HEK293 (cell line): ENCODE data around the gene PRRT1.

Source experiments
- KLF10 ChIP-seq: fragments of 450-650 bp; IDR thresholded peaks from 2 replicates; pipeline ENCODE4 v1.5.1; 2018; ENCODE audit warnings: missing biosample characterization, mild to moderate bottlenecking, missing genetic modification characterization
- KLF8 ChIP-seq: fragments of 450-650 bp; formaldehyde crosslinking; IDR thresholded peaks from 2 replicates; pipeline ENCODE4 v1.5.1; 2016; ENCODE audit warnings: missing biosample characterization, missing genetic modification characterization
- KLF9 ChIP-seq: fragments of 450-650 bp; formaldehyde crosslinking; IDR thresholded peaks from 2 replicates; pipeline ENCODE4 v1.5.1; 2016; ENCODE audit warnings: missing biosample characterization, missing genetic modification characterization, low read depth
- MYNN ChIP-seq: fragments of 450-650 bp; formaldehyde crosslinking; IDR thresholded peaks from 2 replicates; pipeline ENCODE4 v1.5.1; 2016; ENCODE audit warnings: missing biosample characterization, missing genetic modification characterization, borderline replicate concordance
- PATZ1 ChIP-seq: fragments of 450-650 bp; formaldehyde crosslinking; IDR thresholded peaks from 2 replicates; pipeline ENCODE4 v1.5.1; 2016; ENCODE audit warnings: missing biosample characterization, missing genetic modification characterization
- SETDB1 ChIP-seq: IDR thresholded peaks from one replicate; pipeline ENCODE4 v1.6.1; 2017; ENCODE audit warnings: mild to moderate bottlenecking, low read length, moderate library complexity, mixed read lengths; ENCODE audit not compliant: insufficient read length
- TCF7L2 ChIP-seq: IDR thresholded peaks from 2 replicates; pipeline ENCODE4 v1.6.1; 2011; ENCODE audit warnings: low read depth, mild to moderate bottlenecking, inconsistent platforms, low read length, moderate library complexity, borderline replicate concordance
- WT1 ChIP-seq: fragments of 450-650 bp; formaldehyde crosslinking; IDR thresholded peaks from 2 replicates; pipeline ENCODE4 v1.5.1; 2016; ENCODE audit warnings: missing biosample characterization, missing genetic modification characterization
- ZFP69B ChIP-seq: fragments of 450-650 bp; formaldehyde crosslinking; IDR thresholded peaks from 2 replicates; pipeline ENCODE4 v1.5.1; 2016; ENCODE audit warnings: missing biosample characterization, missing genetic modification characterization
- ZNF174 ChIP-seq: fragments of 450-650 bp; formaldehyde crosslinking; IDR thresholded peaks from 2 replicates; pipeline ENCODE4 v1.5.0; 2017; ENCODE audit warnings: missing biosample characterization, mild to moderate bottlenecking, missing genetic modification characterization
- ZNF2 ChIP-seq: fragments of 450-650 bp; formaldehyde crosslinking; IDR thresholded peaks from 2 replicates; pipeline ENCODE4 v1.5.1; 2016; ENCODE audit warnings: missing biosample characterization, missing genetic modification characterization
- ZNF202 ChIP-seq: fragments of 450-650 bp; formaldehyde crosslinking; IDR thresholded peaks from 2 replicates; pipeline ENCODE4 v1.5.1; 2016; ENCODE audit warnings: missing biosample characterization, missing genetic modification characterization, borderline replicate concordance
- ZNF24 ChIP-seq: fragments of 450-650 bp; formaldehyde crosslinking; IDR thresholded peaks from 2 replicates; pipeline ENCODE4 v1.5.1; 2016; ENCODE audit warnings: missing biosample characterization, missing genetic modification characterization
- ZNF274 ChIP-seq, 2 experiments: fragments of 200-500 bp in 1 of 2; fragments of 450-650 bp in 1 of 2; sonication (Bioruptor generic) in 1 of 2; formaldehyde crosslinking in 1 of 2; IDR thresholded peaks; 2 replicates each; pipeline versions ENCODE4 v1.5.1 to v1.6.1; 2014 to 2016; ENCODE audit warnings: borderline replicate concordance in 1 of 2, inconsistent platforms in 1 of 2, low read length in 1 of 2, missing biosample characterization in 1 of 2, missing genetic modification characterization in 1 of 2
- ZNF280C ChIP-seq: fragments of 450-650 bp; formaldehyde crosslinking; IDR thresholded peaks from 2 replicates; pipeline ENCODE4 v1.5.1; 2016; ENCODE audit warnings: missing biosample characterization, missing genetic modification characterization
- ZNF335 ChIP-seq: fragments of 450-650 bp; formaldehyde crosslinking; conservative IDR thresholded peaks from 2 replicates; pipeline ENCODE4 v1.5.1; 2016; ENCODE audit warnings: missing biosample characterization, missing genetic modification characterization
- ZNF341 ChIP-seq: fragments of 450-650 bp; formaldehyde crosslinking; IDR thresholded peaks from 2 replicates; pipeline ENCODE4; 2016; ENCODE audit warnings: low read depth, missing biosample characterization, missing genetic modification characterization
- ZNF398 ChIP-seq: fragments of 450-650 bp; formaldehyde crosslinking; IDR thresholded peaks from 2 replicates; pipeline ENCODE4 v1.5.1; 2017; ENCODE audit warnings: missing biosample characterization, missing genetic modification characterization
- ZNF433 ChIP-seq: fragments of 450-650 bp; formaldehyde crosslinking; IDR thresholded peaks from 2 replicates; pipeline ENCODE4 v1.5.1; 2016; ENCODE audit warnings: missing biosample characterization, missing genetic modification characterization, low read depth
- ZNF530 ChIP-seq: fragments of 450-650 bp; formaldehyde crosslinking; IDR thresholded peaks from 2 replicates; pipeline ENCODE4 v1.5.1; 2016; ENCODE audit warnings: low read depth, missing biosample characterization, missing genetic modification characterization
- ZNF558 ChIP-seq: fragments of 450-650 bp; formaldehyde crosslinking; IDR thresholded peaks from 2 replicates; pipeline ENCODE4 v1.5.1; 2016; ENCODE audit warnings: missing biosample characterization, missing genetic modification characterization
- ZNF610 ChIP-seq: fragments of 450-650 bp; formaldehyde crosslinking; IDR thresholded peaks from 2 replicates; pipeline ENCODE4 v1.5.1; 2016; ENCODE audit warnings: missing biosample characterization, missing genetic modification characterization, borderline replicate concordance
- ZNF624 ChIP-seq: fragments of 450-650 bp; formaldehyde crosslinking; IDR thresholded peaks from 2 replicates; pipeline ENCODE4 v1.5.1; 2017; ENCODE audit warnings: missing biosample characterization, missing genetic modification characterization
- ZNF658 ChIP-seq: fragments of 450-650 bp; formaldehyde crosslinking; IDR thresholded peaks from 2 replicates; pipeline ENCODE4; 2016; ENCODE audit warnings: missing biosample characterization, missing genetic modification characterization
- ZNF701 ChIP-seq: fragments of 450-650 bp; formaldehyde crosslinking; IDR thresholded peaks from 2 replicates; pipeline ENCODE4 v1.5.1; 2016; ENCODE audit warnings: missing biosample characterization, missing genetic modification characterization
- ZSCAN30 ChIP-seq: fragments of 450-650 bp; IDR thresholded peaks from 2 replicates; pipeline ENCODE4 v1.5.1; 2018; ENCODE audit warnings: missing biosample characterization, mild to moderate bottlenecking, missing genetic modification characterization, moderate library complexity
- TF ChIP-seq, protein P1 (sequence below): fragments of 450-650 bp; formaldehyde crosslinking; IDR thresholded peaks from 2 replicates; pipeline ENCODE4 v1.5.1; 2016; ENCODE audit warnings: missing biosample characterization, missing genetic modification characterization, borderline replicate concordance
- TF ChIP-seq, protein P2 (sequence below): fragments of 450-650 bp; formaldehyde crosslinking; IDR thresholded peaks from 2 replicates; pipeline ENCODE4 v1.5.1; 2017; ENCODE audit warnings: missing biosample characterization, missing genetic modification characterization

The PRRT1 gene

GRCh38 chr6:32153564-32154513 lies 2.1 kb upstream of the PRRT1 start, which contains the start of gene PPT2 (continued):
- TF ChIP-seq, protein P1, sequence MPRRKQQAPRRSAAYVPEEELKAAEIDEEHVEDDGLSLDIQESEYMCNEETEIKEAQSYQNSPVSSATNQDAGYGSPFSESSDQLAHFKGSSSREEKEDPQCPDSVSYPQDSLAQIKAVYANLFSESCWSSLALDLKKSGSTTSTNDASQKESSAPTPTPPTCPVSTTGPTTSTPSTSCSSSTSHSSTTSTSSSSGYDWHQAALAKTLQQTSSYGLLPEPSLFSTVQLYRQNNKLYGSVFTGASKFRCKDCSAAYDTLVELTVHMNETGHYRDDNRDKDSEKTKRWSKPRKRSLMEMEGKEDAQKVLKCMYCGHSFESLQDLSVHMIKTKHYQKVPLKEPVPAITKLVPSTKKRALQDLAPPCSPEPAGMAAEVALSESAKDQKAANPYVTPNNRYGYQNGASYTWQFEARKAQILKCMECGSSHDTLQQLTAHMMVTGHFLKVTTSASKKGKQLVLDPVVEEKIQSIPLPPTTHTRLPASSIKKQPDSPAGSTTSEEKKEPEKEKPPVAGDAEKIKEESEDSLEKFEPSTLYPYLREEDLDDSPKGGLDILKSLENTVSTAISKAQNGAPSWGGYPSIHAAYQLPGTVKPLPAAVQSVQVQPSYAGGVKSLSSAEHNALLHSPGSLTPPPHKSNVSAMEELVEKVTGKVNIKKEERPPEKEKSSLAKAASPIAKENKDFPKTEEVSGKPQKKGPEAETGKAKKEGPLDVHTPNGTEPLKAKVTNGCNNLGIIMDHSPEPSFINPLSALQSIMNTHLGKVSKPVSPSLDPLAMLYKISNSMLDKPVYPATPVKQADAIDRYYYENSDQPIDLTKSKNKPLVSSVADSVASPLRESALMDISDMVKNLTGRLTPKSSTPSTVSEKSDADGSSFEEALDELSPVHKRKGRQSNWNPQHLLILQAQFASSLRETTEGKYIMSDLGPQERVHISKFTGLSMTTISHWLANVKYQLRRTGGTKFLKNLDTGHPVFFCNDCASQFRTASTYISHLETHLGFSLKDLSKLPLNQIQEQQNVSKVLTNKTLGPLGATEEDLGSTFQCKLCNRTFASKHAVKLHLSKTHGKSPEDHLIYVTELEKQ: peak; percentile 23; the same call in 1 of the 2 replicates
- TF ChIP-seq ZNF398 (peak; percentile 93), ZNF701 (tag by site-specific recombination) (no peak), SETDB1 (no peak), ZNF610 (tag by site-specific recombination) (no peak), KLF9 (tag by site-specific recombination) (peak; percentile 72), ZNF624 (no peak), ZNF24 (tag by site-specific recombination) (0 out of 2 replicates have a peak, but pooled peaks have one; percentile 37), TCF7L2 (no peak), KLF8 (tag by site-specific recombination) (peak; percentile 74), ZNF558 (tag by site-specific recombination) (no peak), WT1 (0 out of 2 replicates have a peak, but pooled peaks have one; percentile 25), ZNF274 (IDR thresholded peaks at IDR 0.05; ENCODE audit: low read length) (no peak), ZNF274 (tag by site-specific recombination; IDR thresholded peaks at IDR 0.05; ENCODE audit: borderline replicate concordance) (no peak), ZNF2 (tag by site-specific recombination) (peak; percentile 52; the same call in 1 of the 2 replicates), ZFP69B (tag by site-specific recombination) (no peak; the same call in none of the 2 replicates), ZNF280C (tag by site-specific recombination) (no peak), ZNF341 (tag by site-specific recombination) (no peak), KLF10 (0 out of 2 replicates have a peak, but pooled peaks have one; percentile 56), ZNF433 (no peak), ZNF202 (tag by site-specific recombination) (no peak), MYNN (tag by site-specific recombination) (peak; percentile 68), ZNF658 (no peak), ZNF335 (peak; percentile 83), ZNF174 (tag by site-specific recombination) (no peak), ZSCAN30 (tag by site-specific recombination) (peak; percentile 78), ZNF530 (tag by site-specific recombination) (no peak), PATZ1 (tag by site-specific recombination) (peak; percentile 36)
- TF ChIP-seq, protein P2, sequence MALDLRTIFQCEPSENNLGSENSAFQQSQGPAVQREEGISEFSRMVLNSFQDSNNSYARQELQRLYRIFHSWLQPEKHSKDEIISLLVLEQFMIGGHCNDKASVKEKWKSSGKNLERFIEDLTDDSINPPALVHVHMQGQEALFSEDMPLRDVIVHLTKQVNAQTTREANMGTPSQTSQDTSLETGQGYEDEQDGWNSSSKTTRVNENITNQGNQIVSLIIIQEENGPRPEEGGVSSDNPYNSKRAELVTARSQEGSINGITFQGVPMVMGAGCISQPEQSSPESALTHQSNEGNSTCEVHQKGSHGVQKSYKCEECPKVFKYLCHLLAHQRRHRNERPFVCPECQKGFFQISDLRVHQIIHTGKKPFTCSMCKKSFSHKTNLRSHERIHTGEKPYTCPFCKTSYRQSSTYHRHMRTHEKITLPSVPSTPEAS (tag by site-specific recombination): 0 out of 2 replicates have a peak, but pooled peaks have one; percentile 27
